Stimulated activated CD4-positive, alpha-beta T cell treated with anti-CD3 and anti-CD28 coated beads, Interleukin-4, amount 100 ng/mL, for 4 hours (primary cell): ENCODE data around the gene NCK2.
A peak's percentile ranks its signal among the peaks of the same experiment; 100 is the strongest.

Experiments
- DNase-seq, 2 experiments: peaks; one replicate each; pipeline ENCODE4 v3.0.0-alpha.2; 2020

The NCK2 gene

DNA sequence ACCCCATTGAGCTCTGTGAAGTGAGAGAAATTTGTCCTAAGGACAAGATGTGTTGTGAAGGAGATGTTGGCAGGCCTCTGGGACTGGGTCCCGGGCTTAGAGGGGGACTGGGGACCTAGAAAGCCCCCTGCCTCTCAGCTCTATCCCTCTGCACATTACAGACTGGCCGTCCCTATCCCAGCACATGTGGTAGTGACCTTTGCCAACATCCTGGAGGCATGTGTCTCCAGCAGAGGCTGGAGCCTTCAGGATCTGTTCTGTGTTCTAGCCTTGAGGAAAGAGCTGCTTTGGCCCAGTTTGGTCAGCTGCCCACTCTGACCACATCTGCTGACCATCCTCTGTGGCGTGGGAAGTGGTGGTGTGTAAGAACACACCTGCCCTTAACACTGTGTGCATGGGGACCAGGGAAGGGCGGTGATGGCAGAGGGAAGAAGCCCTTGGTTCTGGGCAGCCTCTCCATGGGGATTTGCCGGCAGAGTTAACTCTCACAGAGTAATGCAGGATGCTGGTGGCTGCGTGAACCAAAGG is 33.4 kb downstream of the NCK2 start:
- DNase-seq, result no peak

DNA sequence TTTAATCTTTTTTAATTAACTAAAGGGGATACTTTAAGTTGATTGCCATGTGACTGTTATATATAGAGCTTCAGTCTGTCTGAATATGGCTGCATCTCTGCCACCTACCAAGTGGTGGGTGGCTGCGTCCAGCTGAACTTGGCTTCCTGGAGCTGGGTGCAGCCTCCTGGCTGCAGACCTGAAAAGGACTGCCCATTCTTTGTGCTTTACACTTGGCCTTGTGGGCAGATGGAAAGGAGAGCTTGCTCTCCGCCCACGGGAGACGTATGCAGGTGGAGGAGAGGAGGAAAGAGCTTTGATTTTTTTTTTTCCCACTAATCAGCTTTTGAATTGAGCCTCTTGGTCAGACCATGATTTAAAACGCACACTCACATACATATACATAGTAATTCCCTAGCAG is 34.7 kb downstream of the NCK2 start:
- DNase-seq, result no peak

DNA sequence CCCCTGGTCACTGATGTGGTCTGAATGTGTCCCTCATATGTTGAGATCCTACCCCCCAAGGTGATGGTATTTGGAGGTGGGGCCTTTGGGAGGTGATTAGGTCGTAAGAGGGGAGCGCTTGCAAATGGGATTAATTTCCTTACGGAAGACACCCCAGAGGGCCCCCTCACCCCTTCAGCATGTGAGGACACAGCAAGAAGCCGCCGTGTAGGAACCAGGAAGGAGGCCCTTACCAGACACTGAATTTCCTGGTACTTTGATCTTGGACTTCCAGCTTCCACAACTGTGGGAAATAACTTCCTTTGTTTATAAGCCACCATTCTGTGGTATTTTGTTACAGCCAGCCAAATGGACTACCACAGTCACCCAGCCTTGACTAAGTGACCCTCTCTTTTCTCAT is 35.9 kb downstream of the NCK2 start:
- DNase-seq, result no peak

DNA sequence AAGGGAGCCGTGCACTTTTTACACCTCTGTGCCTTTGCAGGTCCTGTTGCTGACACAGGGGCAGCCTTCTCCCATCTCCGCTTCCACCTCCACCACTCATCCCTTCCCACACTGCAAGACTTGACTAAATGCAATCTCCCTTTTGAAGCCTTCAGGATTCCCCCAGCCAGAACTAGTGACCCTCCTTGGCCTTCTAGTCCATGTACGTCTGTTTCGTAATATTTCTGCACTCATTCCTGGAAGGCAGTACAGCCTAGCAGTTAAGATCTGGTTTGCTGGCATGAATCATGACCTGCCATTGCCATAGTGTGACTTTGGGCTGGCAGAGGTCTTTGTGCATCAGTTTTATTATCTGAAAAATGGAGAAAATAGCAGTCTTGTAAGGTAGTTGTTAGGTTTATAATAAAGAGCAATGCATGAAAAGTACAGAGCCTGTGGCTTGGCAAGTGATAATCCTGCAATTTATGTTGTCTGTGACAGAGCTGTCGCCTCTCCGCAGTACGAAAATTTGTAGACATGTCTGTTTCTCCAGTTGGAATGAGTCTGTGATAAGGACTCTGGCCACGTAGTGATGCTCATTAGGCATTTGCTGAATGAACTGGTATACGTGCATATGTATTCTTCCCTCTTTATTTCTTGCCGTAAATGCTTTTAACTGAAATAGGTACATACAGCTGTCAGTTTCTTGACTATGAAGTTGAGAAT is 36.7 kb downstream of the NCK2 start:
- DNase-seq, result no peak

DNA sequence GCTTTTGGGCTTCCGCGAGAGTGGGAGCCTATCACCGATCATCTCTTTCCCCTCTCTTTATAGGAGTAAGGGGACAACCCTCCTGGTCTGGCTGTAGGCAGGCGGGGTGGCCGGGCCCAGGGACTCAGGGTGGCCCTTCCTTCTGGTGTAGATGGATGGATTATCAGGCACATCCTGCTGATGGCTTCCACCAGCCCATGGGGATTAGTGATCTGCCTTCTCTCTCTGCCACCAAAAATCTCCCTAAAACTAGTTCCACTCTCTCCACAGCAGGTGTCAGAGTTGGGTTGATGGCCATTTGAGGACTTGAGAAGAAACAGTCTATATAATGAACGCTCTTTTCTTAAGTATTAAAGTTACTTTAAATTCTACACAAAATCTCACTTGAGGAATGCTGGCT is 37.4 kb downstream of the NCK2 start:
- DNase-seq, result no peak

DNA sequence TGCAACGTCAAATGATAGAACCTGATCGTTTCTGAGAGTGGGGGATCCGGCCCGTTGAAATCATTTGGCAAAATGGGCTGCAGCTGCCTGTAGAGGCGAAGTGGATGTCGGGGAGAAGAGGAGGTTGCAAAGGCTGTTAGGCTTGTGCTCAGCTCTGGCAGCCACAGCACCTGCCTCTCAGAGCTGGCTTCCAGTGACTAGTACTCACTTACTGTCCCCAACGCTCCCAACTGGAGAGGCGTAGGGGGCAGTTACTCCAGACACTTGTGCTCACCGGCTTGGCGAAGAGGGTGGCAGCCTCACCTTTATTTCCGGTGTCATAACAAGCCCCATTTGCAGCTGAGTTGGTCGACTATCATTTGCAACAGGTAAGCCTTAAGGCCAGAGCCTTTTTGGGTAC is 37.9 kb downstream of the NCK2 start:
- no peak for DNase-seq

DNA sequence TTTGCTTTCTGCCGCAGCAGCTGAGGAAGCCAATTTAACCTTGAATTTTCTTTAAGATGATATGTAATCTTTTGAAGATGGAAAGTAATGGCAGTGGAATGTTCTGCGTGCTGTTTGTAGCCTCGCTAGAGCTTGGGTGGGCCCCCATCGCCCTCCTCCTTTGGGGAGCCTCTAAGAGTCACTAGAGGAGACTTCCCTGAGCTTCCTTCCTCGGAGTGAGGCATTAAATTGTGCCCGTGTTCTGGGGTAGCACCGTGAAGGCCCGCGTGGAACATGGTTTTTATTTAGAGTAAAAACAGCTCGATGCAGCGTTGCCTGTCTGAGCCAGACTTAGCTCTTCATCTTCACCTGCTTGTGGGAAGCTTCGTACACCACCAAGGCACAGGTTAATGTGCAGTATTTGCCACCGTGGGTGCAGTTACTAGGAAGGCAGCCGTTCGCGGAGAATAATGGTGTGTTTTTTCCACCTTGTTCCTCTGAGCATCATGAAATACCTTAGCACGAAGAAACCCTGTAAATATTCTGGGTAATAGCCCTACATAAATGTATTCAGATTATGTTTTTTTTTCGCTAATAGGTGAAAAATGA is 38.5 kb downstream of the NCK2 start:
- DNase-seq, result peak in 1 of 2 experiments; percentile 56

DNA sequence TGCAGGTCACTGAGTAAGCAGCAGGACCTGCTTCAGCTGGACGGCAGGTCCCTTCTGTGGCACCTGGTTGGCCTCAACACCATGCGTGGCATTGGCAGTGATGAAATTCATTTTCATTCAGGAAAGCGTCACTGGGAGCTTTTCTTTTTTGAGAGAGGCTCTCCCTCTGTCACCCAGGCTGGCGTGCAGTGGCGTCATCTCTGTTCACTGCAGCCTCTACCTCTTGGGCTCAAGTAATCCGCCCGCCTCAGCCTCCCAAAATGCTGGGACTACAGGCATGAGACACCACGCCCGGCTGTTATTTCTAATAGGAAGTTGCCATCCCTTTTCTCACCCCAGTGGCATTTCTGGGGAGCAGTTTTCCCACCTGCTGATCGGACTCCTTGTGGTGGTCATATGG is 39.3 kb downstream of the NCK2 start:
- DNase-seq, result no peak

DNA sequence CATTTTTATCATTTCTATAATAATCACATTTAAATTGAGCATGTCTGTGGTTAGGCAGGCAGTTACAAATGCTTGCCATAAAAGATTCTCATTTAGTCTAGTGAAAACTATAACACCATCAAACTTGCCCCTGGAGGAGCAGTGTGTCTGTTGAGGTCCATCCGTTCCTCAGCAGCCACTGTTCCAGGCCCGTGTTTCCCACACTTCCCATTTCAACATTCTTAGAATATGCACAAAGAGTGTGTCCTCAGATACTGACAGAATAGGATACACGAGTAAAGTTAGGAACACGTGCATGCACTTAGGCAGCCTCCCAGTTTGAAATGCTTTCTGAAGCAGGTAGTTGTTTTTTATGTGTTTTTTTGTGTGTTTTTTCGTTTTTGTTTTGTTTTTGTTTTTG is 39.9 kb downstream of the NCK2 start:
- DNase-seq, result no peak

DNA sequence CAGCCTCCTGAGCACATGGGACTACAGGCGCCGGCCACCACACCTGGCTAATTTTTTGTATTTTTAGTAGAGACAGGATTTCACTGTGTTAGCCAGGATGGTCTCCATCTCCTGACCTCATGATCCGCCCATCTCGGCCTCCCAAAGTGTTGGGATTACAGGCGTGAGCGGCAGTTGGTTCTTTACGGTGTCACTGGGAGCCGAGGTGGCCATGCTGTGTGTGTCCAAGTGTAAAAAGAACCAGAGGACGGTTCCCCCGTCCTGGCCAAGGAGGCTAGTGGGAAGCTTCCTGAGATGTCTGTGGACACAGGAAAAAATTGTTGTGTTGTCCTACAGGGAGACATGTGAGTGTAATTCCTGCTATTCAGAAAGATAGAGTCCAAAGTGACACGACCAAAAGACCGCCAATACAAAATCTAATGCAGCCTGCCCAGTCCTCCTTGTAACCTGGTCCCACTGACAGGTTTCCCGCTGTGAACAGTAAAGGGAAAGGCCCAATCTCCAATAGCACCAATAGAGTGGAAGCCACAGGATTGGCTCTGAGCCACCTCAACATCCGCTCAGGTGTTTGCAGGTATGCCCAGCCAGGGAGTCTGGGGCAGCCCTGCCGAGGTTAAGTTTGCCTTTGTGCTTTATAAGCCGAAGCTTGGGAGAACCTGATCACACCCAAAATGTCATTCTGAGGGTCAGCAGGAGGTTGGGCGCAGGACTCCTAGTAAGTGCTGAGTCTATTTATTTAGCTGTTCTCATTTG is 40.6 kb downstream of the NCK2 start:
- DNase-seq, result no peak

DNA sequence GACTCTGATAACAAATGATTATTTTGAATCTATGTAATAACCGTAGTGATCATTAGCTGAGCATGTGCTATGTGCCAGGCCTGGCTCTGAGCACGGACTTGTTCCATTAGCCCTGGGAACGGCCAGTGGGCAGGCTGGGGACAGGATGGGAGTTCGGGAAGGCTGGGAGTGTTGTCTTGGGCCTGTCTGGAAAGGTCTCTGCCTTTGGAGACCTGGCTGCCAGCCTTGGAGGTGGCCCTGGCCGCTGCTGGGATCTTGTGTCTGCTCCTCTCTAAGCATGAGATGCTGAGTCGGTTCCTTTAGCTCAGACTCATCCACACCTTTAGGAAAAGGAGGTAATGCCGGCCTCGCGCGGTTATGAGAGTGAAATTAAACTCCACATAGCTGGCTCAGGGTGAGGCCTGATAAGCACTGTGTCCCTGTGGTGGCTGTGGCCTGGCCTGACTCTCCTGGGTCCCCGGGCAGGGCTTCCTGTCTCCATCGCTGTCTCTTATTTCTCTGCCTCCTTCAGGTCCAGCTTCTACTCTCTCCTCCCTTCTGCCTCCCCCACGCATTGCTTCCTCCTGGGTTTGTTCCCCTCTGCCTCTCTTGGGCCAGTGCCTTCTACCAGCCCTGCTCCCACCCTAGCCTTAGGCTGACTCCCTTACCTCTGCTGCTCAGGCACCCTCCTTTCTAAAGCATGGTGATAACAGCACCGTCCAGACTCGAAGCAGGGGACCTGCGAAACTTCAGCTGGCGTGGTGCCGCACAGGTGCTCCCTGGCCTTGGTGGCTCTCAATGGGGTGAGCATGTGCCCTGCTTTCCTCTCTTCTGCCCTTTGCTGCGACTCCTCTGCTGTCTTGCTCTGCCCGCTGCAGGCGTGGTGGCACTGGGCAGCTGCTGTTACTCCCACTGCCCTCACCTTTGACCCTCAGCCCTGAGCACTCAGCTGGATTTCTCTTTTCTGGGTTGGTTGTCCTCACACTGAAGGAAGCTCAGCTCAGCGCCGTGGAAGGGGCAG is 41.8 kb downstream of the NCK2 start:
- DNase-seq, result no peak

DNA sequence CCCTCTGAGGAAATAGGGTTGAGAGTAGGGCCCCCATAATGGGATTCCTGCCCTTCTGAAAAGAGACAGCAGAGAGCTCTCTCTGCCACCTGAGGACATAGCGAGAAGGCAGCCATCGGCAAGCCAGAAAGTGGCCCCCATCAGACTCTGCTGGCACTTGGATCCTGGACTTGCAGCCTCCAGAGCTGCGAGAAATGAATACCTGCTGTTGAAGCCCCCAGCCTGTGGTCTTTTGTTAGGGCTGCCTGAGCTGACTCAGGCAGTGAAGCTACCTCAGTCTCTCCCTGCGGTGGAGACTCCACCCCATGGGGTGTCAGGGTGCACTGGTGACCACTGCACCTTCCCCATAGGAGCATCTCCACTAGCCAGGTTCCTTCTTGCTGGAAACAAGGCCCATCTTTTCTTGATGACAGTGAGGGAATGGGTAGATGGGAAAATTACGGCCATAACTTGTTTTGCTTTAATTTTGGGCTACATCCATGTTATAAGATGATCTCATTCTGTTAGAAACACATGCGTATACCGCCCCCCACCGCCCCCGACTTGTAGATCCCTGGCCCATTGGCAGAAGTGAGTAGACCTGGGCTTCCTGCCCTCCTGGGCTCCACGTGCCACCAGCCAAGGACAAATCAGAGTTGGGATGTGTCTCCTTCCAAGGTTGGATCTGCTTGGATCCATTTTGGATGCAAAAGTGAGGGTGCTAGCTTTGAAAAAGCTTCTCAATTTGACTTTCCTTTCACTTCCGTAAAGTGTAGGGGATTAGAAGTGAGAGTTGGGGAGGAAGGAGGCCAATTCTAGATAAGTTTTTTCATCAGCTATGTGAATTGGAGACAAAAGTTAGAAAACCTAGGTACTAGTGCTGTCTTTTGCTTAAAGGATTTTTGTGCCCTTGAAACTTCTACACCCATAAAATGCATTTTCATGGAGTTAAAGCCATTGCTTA is 42.9 kb downstream of the NCK2 start:
- no peak for DNase-seq

DNA sequence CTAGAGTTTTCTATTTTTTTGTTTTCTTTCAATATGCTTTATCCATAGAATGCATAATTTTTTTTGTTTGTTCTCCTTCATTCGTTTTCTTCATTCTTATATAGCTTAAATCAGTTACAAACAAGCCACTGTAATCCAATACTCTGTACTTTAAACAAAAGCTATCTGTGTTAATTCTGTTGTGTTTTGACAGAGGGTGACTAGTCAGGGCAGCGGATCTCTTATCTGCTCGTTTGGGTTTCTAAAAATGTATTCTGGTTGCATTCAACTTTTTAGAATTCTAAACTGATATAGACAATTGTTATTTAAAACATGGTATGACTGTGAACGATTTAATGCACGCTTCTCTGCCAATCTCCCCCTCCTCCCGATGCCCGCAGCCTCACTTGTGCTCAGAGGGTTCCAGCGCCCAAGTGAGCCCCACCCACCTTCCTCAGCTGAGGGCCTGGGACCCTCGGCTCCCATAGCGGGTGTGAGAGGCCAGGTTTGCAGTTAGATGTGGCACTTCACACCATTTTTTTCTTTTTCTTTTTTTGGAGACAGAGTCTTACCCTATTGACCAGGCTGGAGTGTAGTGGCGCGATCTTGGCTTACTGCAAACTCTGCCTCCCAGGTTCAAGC is 44.1 kb downstream of the NCK2 start:
- no peak for DNase-seq

DNA sequence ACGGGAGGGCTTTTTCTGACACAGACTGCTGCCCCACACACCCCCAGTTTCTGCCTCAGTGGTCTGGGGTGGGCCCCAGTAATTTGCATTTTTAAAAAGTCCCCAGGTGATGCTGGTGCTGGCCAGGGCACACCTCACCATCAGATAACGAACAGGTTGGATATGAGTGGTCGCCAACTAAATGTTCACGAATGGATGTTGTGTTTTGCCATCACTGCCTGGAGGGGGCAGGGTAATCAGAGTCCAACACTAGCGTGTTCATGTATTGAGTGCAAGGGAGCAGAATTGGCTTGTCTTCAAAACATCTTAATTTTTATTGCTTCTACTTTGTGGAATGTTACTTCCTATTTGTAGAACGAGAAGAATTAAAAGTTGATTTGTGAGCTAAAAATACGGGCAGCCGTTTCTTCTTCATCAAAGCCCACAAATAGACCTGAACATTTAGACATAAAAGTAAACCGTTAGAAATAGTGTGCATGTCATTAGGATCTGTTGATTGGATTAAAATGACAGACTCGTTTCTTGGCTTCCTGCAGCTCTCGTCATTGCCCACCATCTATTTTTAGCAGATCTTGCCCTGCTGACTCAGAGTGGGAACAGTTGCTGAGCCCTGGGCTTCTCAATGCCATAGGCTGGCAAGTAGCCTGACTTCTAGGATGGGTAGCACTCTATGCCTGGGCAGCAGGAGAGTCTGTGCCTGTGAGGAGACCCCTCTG is 45.2 kb downstream of the NCK2 start:
- peak in 1 of 2 experiments; percentile 72 for DNase-seq

DNA sequence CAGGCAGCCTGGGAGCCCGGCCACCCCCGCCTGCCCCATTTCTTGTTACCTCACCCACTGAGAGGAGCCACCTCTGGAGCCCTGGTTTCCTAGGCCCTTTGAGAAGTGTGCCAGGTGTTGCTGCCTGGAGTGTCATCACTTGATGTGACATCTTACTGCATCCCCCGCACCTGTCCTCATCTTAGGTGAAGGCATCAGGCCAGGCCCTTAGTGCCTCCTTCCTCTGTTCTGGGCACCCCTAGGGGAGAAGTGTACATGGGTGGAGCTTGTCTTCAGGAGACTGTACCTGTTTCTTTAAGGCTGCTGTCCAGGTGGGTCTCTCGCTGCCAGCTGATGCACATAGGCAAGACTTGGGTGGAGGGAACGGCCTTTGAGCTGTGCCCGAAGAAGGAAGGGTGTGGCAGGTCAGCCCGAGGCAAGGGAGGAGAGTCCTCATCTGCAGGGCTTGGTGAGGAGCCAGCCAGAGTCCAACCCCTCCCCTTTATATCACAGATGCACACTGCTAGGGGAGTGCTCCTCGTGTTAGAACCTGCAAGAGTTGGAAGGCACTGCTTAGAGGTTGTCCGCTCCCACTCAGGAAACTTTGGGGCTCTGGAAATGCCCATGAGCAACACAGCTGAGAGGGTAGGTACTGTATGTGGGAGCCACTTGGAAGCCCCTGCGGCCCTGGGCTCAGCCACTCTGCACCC is 45.9 kb downstream of the NCK2 start:
- DNase-seq, result no peak

DNA sequence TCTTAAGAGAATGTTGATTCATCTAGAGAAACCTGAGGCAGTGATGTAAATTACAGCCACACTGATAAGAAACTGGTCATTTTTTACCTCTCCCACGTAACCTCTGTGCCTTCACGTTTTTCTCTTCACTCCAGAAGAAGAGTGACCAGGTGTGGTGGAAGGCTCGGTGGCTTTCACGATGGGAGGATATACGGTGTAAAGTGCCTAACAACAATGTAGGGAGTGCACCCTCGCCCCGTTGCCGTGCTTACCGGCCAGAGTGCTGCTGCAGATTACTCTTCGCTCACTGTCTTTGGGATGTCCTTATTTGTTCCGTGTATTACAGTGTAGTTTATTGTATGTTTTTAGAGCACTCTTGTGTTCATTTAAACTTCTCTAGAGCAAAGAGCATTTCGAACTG is 46.5 kb downstream of the NCK2 start:
- no peak for DNase-seq

DNA sequence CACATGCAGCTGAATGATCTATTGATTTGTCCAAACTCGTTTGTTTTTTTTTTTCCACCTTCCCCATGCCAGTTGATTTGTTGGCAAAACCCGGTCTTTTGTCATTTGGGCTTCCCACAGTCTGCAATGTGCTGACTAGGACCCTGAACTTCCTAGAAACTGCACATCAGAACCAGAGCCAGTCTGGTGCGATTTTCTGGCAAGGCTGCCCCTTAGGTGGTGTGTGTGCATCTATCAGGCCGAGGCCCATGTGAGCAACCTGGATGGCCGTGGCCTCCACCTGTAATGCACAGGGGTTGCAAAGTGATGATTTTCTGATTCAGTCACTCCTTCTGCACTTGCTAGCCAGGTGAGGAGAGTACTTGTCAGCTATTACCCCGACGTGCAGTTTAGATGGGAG is 47.8 kb downstream of the NCK2 start:
- no peak for DNase-seq

DNA sequence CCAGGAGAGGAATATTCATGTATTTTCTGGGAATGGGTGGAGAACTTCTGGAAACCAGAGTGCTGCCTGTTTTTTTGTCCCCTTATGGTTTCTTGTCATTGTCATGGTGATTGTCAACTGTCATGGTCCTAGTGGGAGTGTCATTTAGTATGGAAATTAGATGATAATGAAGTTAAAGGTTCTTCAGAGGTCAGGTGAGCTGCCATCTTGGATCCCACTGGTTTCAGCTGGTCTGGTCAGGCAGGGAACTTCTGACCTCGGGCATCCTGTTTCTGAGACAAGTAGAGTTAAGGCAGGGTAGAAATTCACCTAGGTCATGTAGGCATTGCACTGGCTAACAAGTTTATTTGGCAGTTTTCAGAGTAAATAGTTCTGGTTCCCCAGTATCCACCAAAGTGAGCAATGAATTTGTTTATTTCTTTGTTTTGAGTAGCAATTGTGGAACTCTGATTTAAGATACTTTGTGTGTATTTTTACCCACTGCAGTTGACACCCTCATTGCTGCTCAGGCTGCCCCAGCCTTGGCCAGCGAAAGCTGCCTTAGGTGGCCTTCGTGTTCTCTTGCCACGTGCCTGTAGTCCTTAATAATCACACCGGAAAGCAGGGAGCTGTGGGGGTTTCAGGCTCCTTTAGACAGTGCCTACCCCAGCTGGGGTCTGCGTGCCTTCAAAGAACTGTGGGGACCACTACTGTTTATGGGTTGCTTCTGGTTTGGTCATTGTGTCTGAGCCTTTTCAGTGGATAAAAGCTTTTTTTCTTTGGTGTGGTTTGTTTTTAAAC is 48.7 kb downstream of the NCK2 start:
- no peak for DNase-seq
